Lung (tissue), 12 donors: Measurements from ENCODE around the gene TRAIP. TPM values are rescaled to one million over a fixed set of nuclear protein-coding genes. Genes with fewer than 3 reads are reported as not detected.

Experiments
- ATAC-seq: fragments of 200-7000 bp; cut with Tn5 transposase; one replicate; pipeline ENCODE4 v1.9.1; 2020; ENCODE audit warnings: moderate number of reproducible peaks; ENCODE audit not compliant: insufficient read depth, low FRiP score
- DNase-seq, 3 donors: peaks; one replicate each; pipeline ENCODE4 v3.0.0-alpha.2; 2013 to 2017
- H3K27ac ChIP-seq, 2 donors: one replicate each; pipeline ENCODE4 v1.5.1; 2013; ENCODE audit warnings: mild to moderate bottlenecking in 2 of 2, moderate library complexity in 2 of 2, control low read depth in 1 of 2, inconsistent platforms in 1 of 2, low read depth in 1 of 2, low read length in 1 of 2
- H3K27me3 ChIP-seq, 3 donors: one replicate each; pipeline ENCODE4 v1.5.1; 2013; ENCODE audit warnings: low read length in 2 of 3; ENCODE audit not compliant: control insufficient read depth in 3 of 3, insufficient read depth in 3 of 3
- H3K36me3 ChIP-seq, 4 donors: one replicate each; pipeline ENCODE4 v1.5.1; 2013; ENCODE audit warnings: low read length in 4 of 4, mild to moderate bottlenecking in 1 of 4, moderate library complexity in 1 of 4; ENCODE audit not compliant: control insufficient read depth in 4 of 4, insufficient read depth in 4 of 4
- H3K4me1 ChIP-seq, 5 donors: one replicate each; pipeline ENCODE4 v1.5.1; 2013; ENCODE audit warnings: low read length in 5 of 5, mild to moderate bottlenecking in 2 of 5, moderate library complexity in 1 of 5; ENCODE audit not compliant: control insufficient read depth in 5 of 5, insufficient read depth in 5 of 5
- H3K4me3 ChIP-seq: one replicate; pipeline ENCODE4 v1.5.1; 2013; ENCODE audit warnings: mild to moderate bottlenecking, control low read depth, moderate library complexity
- H3K9ac ChIP-seq, 2 donors: one replicate each; pipeline ENCODE4 v1.5.1; 2013; ENCODE audit warnings: low read length in 2 of 2, control low read depth in 1 of 2; ENCODE audit not compliant: insufficient read depth in 1 of 2
- H3K9me3 ChIP-seq, 4 donors: one replicate each; pipeline ENCODE4 v1.5.1; 2013; ENCODE audit warnings: low read length in 3 of 4, mild to moderate bottlenecking in 1 of 4, moderate library complexity in 1 of 4; ENCODE audit not compliant: control insufficient read depth in 4 of 4, insufficient read depth in 3 of 4
- WGBS, 2 donors: extraction: QIAGEN DNeasy Blood & Tissue Kit; methylation state at CpG; one replicate each; pipeline ENCODE4 v1.1.7; 2013; 5-methylcytosine and 5-hydroxymethylcytosine counted together
- polyA plus RNA-seq, 2 donors: library from polyadenylated mRNA; stranded (reverse); fragments of 200-250 nt; gene quantifications; one replicate each; pipeline ENCODE4 v1.2.1, GENCODE V29; 2013
- total RNA-seq, 2 donors: library from RNA; depleted of rRNA in 1 of 2; stranded (reverse); fragments of >200 nt in 1 of 2; gene quantifications; one replicate each; pipeline ENCODE4 v1.2.1, GENCODE V29; 2014 to 2021
- TF ChIP-seq, protein P1 (sequence below): IDR thresholded peaks from 2 replicates; pipeline ENCODE4 v1.5.1; 2012; ENCODE audit warnings: mild to moderate bottlenecking; ENCODE audit errors: control extremely low read depth, extremely low read depth
- donor health status: control.
- donor health status: control.
- donor health status: Bipolar disorder and iron deficiency.
- donor health status: healthy.
- donor health status: DM: yes; HTN: yes; CAD: no.

The TRAIP gene
- total and polyA plus RNA-seq, 4 donors, result 1.8 to 3.2 (median 2.4) TPM

DNA sequence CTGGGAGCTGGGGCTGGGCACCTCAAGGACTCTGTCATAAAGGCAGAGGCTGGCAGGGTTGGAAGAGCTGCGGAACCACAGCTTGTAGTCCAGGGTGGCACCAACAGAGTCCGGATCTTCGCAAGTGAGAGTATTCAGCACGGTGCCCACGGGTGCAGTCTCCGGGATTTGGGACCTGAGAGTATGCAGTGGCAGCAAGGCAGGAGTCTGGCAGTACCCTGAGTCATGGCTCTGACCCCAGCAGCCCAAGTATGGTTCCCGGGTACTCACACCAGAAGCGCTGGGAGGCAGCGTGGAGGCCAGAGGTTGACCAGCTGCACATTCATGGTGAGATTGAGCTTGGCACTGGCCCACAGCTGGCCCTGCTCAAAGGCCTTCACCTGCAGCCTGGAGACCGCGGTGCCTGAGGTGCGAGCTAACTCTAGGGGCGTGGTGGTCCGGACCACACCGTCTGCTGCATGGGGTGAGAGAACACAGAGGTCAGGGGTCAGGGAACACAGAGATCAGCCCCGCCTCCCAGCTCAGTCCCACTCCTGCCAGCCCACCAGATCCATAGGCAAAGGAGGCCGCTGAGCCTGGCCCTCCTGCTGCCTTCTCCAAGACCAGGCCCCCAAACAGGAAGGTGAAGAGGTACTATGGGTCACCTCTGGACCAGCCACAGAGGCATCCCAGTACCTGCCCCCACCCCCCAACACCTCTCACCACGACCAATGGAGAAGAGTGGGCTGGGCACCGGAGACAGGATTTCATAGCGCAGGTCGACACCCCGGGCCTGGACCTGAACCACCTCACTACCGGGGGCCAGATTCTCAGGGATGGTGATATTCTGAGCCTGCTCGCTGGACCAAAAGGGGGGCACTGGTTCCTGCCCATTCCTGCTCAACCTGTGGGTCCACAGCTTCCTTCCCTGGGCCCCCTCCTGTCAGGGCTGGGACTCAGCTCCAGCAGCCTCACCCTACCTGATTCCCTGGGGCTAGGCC lies 61.1 kb downstream of the TRAIP start:
- TF ChIP-seq, protein P1, sequence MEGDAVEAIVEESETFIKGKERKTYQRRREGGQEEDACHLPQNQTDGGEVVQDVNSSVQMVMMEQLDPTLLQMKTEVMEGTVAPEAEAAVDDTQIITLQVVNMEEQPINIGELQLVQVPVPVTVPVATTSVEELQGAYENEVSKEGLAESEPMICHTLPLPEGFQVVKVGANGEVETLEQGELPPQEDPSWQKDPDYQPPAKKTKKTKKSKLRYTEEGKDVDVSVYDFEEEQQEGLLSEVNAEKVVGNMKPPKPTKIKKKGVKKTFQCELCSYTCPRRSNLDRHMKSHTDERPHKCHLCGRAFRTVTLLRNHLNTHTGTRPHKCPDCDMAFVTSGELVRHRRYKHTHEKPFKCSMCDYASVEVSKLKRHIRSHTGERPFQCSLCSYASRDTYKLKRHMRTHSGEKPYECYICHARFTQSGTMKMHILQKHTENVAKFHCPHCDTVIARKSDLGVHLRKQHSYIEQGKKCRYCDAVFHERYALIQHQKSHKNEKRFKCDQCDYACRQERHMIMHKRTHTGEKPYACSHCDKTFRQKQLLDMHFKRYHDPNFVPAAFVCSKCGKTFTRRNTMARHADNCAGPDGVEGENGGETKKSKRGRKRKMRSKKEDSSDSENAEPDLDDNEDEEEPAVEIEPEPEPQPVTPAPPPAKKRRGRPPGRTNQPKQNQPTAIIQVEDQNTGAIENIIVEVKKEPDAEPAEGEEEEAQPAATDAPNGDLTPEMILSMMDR, result no peak
- Histone ChIP-seq H3K36me3 (no peaks in the 10 kb centered on the region), H3K27me3 (no peaks in the 10 kb centered on the region), H3K4me1 (no peaks in the 10 kb centered on the region), H3K4me3 (no peak overlapping the region), H3K9me3 (no peaks in the 10 kb centered on the region), H3K9ac (no peak overlapping the region), H3K27ac (no peak overlapping the region)
- DNase-seq, result no peak
- no peak for ATAC-seq
- WGBS, 2 donors, result 90 to 94% methylated on average over 24 of the region's 24 CpGs

DNA sequence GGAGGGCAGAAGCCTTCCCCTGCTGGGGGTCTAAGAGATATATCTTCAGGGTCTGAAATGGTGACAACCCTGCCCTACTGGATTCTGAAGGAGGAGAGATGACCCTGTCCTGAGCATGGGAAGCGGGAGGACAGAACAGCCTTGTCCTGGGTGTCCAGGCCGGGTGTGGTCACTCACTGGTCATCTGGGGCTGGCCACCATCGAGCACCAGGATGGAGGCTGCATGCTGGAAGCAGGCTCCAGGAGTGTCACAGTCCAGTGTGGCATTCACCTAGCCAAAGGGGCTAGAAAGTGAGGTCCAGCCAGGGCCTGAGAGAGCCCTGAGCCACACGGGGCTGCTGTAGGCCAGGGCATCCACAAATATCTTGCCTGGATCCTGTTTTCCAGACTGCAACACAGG lies 61.9 kb downstream of the TRAIP start:
- no peaks in the 10 kb centered on the region for H3K4me1 ChIP-seq
- TF ChIP-seq, protein P1, result no peak
- no peaks in the 10 kb centered on the region for H3K36me3 ChIP-seq
- ATAC-seq, result no peak
- no peak for DNase-seq
- no peaks in the 10 kb centered on the region for H3K27me3 ChIP-seq
- no peaks in the 10 kb centered on the region for H3K9me3 ChIP-seq
- 86 to 88% methylated on average over 4 of the region's 4 CpGs for WGBS, 2 donors
- H3K27ac ChIP-seq, result no peak overlapping the region
- no peak overlapping the region for H3K4me3 ChIP-seq
- H3K9ac ChIP-seq, result no peak overlapping the region

DNA sequence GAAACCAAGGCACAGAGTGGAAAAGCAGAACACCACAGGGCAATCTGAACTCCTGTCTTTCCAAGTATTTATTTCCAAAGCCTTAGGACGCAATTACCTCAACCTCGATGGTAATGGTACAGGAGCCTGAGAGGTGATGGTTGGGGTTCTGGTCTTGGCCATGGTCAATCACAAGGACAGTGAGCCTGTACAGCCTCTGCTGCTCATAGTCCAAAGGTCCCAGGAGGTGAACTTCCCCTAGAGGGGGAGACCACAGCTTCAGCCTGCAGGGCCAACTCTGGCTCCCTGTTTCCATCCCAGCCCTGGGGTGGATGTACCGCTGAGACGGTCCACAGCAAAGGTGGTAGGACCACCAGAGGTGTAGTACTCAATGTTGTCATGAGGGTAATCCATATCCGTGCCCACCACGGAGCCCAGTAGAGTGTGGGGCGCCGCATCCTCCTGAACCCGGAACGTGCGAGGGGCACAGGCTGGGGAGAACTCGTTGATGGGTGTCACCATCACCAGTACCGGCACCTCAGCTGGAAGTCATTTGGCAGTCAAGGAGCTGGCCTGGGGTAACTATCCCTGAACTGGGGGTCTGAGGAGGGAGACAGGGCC lies 62.8 kb downstream of the TRAIP start:
- no peaks in the 10 kb centered on the region for H3K9me3 ChIP-seq
- no peak for DNase-seq
- no peak overlapping the region for H3K4me3 ChIP-seq
- no peaks in the 10 kb centered on the region for H3K36me3 ChIP-seq
- H3K27me3 ChIP-seq, result no peaks in the 10 kb centered on the region
- TF ChIP-seq, protein P1, result no peak
- H3K27ac ChIP-seq, result no peak overlapping the region
- no peak for ATAC-seq
- H3K4me1 ChIP-seq, result no peaks in the 10 kb centered on the region
- WGBS, 2 donors, result 93 to 95% methylated on average over 13 of the region's 13 CpGs
- no peak overlapping the region for H3K9ac ChIP-seq
